Measurements from ENCODE around the gene OR5D16. TPM values are rescaled to one million over a fixed set of nuclear protein-coding genes. Genes with fewer than 3 reads are reported as not detected.
"Not testable (repeated sequence)": the region's sequence is repeated elsewhere in the genome, so short reads cannot be mapped to it uniquely, and the experiment has no call there.

OR5D16 gene
- total RNA-seq, 5 donors from 2014 or later (not counting 1 experiment from before 2014, with no cell fraction given): not detected

GRCh38 chr11:55873146-55873545 is 34.6 kb downstream of the OR5D16 start:
- POLR2A ChIA-PET; H3K27me3 ChIP-seq (replicated peaks in 1 of 2; ENCODE audit: control insufficient read depth in 2 of 2, extremely low read depth in 1 of 2, insufficient read depth in 2 of 2, low read length in 1 of 2); H3K36me3 ChIP-seq (ENCODE audit: control insufficient read depth in 2 of 2, extremely low read depth in 1 of 2, insufficient read depth in 1 of 2, low read length in 1 of 2); H3K27ac Mint-ChIP-seq; H3K4me1 ChIP-seq (ENCODE audit: control insufficient read depth in 1 of 2, extremely low read depth in 1 of 2, insufficient read depth in 2 of 2, low read length in 2 of 2); H3K4me3 ChIP-seq (ENCODE audit: control insufficient read depth in 1 of 2, extremely low read depth in 1 of 2, low read length in 1 of 2); H3K4me1 Mint-ChIP-seq; H3K36me3 Mint-ChIP-seq; H3K27ac ChIP-seq (ENCODE audit: low read length); CTCF ChIA-PET; H3K27me3 Mint-ChIP-seq; DNase-seq; H3K9me3 Mint-ChIP-seq; H3K4me3 Mint-ChIP-seq; ATAC-seq (replicated peaks in 1 of 4); H3K9me3 ChIP-seq: not testable (repeated sequence)
- 39% methylated on average over 31 of the region's 34 CpGs for WGBS (ENCODE audit: insufficient coverage)

- H3K9me3 ChIP-seq; H3K27me3 Mint-ChIP-seq; H3K4me3 Mint-ChIP-seq; H3K27ac ChIP-seq (ENCODE audit: low read length); H3K27me3 ChIP-seq (replicated peaks in 1 of 2; ENCODE audit: control insufficient read depth in 2 of 2, extremely low read depth in 1 of 2, insufficient read depth in 2 of 2, low read length in 1 of 2); H3K27ac Mint-ChIP-seq; H3K36me3 Mint-ChIP-seq; H3K4me1 ChIP-seq (ENCODE audit: control insufficient read depth in 1 of 2, extremely low read depth in 1 of 2, insufficient read depth in 2 of 2, low read length in 2 of 2); CTCF ChIA-PET; POLR2A ChIA-PET; H3K4me1 Mint-ChIP-seq; H3K4me3 ChIP-seq (ENCODE audit: control insufficient read depth in 1 of 2, extremely low read depth in 1 of 2, low read length in 1 of 2); ATAC-seq (replicated peaks in 1 of 4); DNase-seq; H3K36me3 ChIP-seq (ENCODE audit: control insufficient read depth in 2 of 2, extremely low read depth in 1 of 2, insufficient read depth in 1 of 2, low read length in 1 of 2): not testable (repeated sequence)
- peaks cover 3 to 12% (median 7%) of the 10 kb centered on the region in 3 donors for H3K9me3 Mint-ChIP-seq
- WGBS (ENCODE audit: insufficient coverage): no CpG with 5 or more reads among the region's 1 CpG
These were observed 44.4 kb downstream of the OR5D16 start, which contains the start of gene TRIM51 for GRCh38 chr11:55882997-55883396. TRIM51 (plus strand) TSS chr11:55883297; CDS start chr11:55885429, 2,132 bp downstream.

DNA sequence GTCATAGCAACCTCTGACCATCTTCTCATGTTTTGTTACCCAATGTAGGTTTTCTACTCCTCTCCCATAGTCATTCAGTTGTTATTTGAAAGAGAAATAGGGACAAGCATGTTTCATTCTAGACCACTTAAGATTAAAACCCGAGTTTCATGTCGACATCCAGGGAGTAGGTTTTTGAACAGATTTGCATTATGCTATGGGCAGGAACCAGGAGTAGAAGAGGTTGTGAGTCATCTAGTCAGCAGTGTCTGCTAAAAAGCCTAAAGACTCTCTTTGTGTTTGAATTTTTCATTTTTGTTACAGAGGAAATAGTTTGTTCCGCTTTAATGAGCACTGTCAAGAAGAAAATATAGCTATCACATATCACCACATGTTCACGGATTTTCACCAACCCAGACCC is 46.4 kb downstream of the OR5D16 start:
- H3K4me1 Mint-ChIP-seq; H3K9me3 ChIP-seq; H3K27ac Mint-ChIP-seq; H3K36me3 Mint-ChIP-seq; ATAC-seq (replicated peaks in 1 of 4); H3K27me3 Mint-ChIP-seq; DNase-seq; CTCF ChIA-PET; H3K4me3 Mint-ChIP-seq; H3K4me1 ChIP-seq (ENCODE audit: control insufficient read depth in 1 of 2, extremely low read depth in 1 of 2, insufficient read depth in 2 of 2, low read length in 2 of 2); H3K27me3 ChIP-seq (replicated peaks in 1 of 2; ENCODE audit: control insufficient read depth in 2 of 2, extremely low read depth in 1 of 2, insufficient read depth in 2 of 2, low read length in 1 of 2); H3K36me3 ChIP-seq (ENCODE audit: control insufficient read depth in 2 of 2, extremely low read depth in 1 of 2, insufficient read depth in 1 of 2, low read length in 1 of 2); H3K27ac ChIP-seq (ENCODE audit: low read length); H3K4me3 ChIP-seq (ENCODE audit: control insufficient read depth in 1 of 2, extremely low read depth in 1 of 2, low read length in 1 of 2); POLR2A ChIA-PET: not testable (repeated sequence)
- WGBS (ENCODE audit: insufficient coverage): 88% methylated on average over 2 of the region's 4 CpGs
- H3K9me3 Mint-ChIP-seq: peaks cover 3 to 15% (median 9%) of the 10 kb centered on the region in 3 donors

- H3K27ac ChIP-seq (ENCODE audit: low read length); H3K36me3 Mint-ChIP-seq; H3K27me3 ChIP-seq (replicated peaks in 1 of 2; ENCODE audit: control insufficient read depth in 2 of 2, extremely low read depth in 1 of 2, insufficient read depth in 2 of 2, low read length in 1 of 2); H3K4me3 Mint-ChIP-seq; H3K27me3 Mint-ChIP-seq; H3K4me1 ChIP-seq (ENCODE audit: control insufficient read depth in 1 of 2, extremely low read depth in 1 of 2, insufficient read depth in 2 of 2, low read length in 2 of 2); H3K9me3 ChIP-seq; DNase-seq; H3K4me1 Mint-ChIP-seq; H3K36me3 ChIP-seq (ENCODE audit: control insufficient read depth in 2 of 2, extremely low read depth in 1 of 2, insufficient read depth in 1 of 2, low read length in 1 of 2); H3K27ac Mint-ChIP-seq; ATAC-seq (replicated peaks in 1 of 4); H3K4me3 ChIP-seq (ENCODE audit: control insufficient read depth in 1 of 2, extremely low read depth in 1 of 2, low read length in 1 of 2); POLR2A ChIA-PET; CTCF ChIA-PET: not testable (repeated sequence)
- H3K9me3 Mint-ChIP-seq: peaks cover 3 to 15% (median 9%) of the 10 kb centered on the region in 3 donors
- WGBS (ENCODE audit: insufficient coverage): 87% methylated on average over 4 of the region's 9 CpGs
These were observed 46.9 kb downstream of the OR5D16 start for GRCh38 chr11:55885481-55885880.

Other genes with a start within 250 kb of the OR5D16 start
- not detected for gene OR4C11, start 231.1 kb upstream of the OR5D16 start, total RNA-seq
- not detected for gene OR4P4, start 203.6 kb upstream of the OR5D16 start, total RNA-seq
- gene OR4S2, start 190.4 kb upstream of the OR5D16 start, total RNA-seq: not detected
- gene OR4C6, start 176.6 kb upstream of the OR5D16 start, total RNA-seq: not detected
- gene OR5D13, start 65.3 kb upstream of the OR5D16 start, total RNA-seq: not detected
- gene OR5D14, start 43.2 kb upstream of the OR5D16 start, total RNA-seq: not detected
- not detected for gene OR5L1, start 27.4 kb upstream of the OR5D16 start, total RNA-seq
- not detected for gene OR5D18, start 19.1 kb upstream of the OR5D16 start, total RNA-seq
- gene OR5L2, start 11.5 kb upstream of the OR5D16 start, total RNA-seq: not detected
- gene TRIM51, start 44.5 kb downstream of the OR5D16 start, total RNA-seq: not detected
- gene OR5W2, start 75.8 kb downstream of the OR5D16 start, total RNA-seq: not detected
- gene OR5I1, start 97.6 kb downstream of the OR5D16 start, total RNA-seq: not detected
- gene OR10AG1, start 131.2 kb downstream of the OR5D16 start, total RNA-seq: not detected
- gene OR5F1, start 155.9 kb downstream of the OR5D16 start, total RNA-seq: not detected
- gene OR5AS1, start 188.9 kb downstream of the OR5D16 start, total RNA-seq: not detected